IMR-90 (cell line): ENCODE measurements around the gene LRRC7. TPM values are rescaled to one million over a fixed set of nuclear protein-coding genes. Genes with fewer than 3 reads are reported as not detected.

ENCODE experiments used
- ATAC-seq: fragments of 200-7000 bp; cut with Tn5 transposase; 2 replicates; pipeline ENCODE4 v1.9.1; 2020; ENCODE audit warnings: low read depth, mild to moderate bottlenecking, moderate library complexity
- BruUV-seq: library from RNA; stranded (reverse); fragments of 400-500 nt; replicated peaks from 2 replicates; lab custom pipeline; 2021; lab: Mats Ljungman, UMichigan
- CTCF ChIA-PET: fragments of 300-600 bp; formaldehyde crosslinking; extraction: SDS; loops from one replicate; lab custom pipeline; 2021; ENCODE audit warnings: antibody characterized with exemption; lab: Yijun Ruan, JAX
- POLR2A ChIA-PET: fragments of 300-600 bp; sonication (Branson Sonifier 250); formaldehyde crosslinking; loops from one replicate; lab custom pipeline; 2022; ENCODE audit warnings: antibody characterized with exemption; ENCODE audit not compliant: unreplicated experiment; lab: Charles Lee
- DNase-seq: peaks from one replicate; pipeline ENCODE4 v3.0.0; 2013
- H2AFZ ChIP-seq: replicated peaks from 2 replicates; pipeline ENCODE3; 2013; ENCODE audit warnings: low read length, mild to moderate bottlenecking; ENCODE audit not compliant: poor library complexity
- H2AK5ac ChIP-seq: 2 replicates; pipeline ENCODE4 v1.6.1; 2013; ENCODE audit warnings: low read depth, low read length, inconsistent platforms
- H2AK9ac ChIP-seq: replicated peaks from 2 replicates; pipeline ENCODE3; 2013; ENCODE audit warnings: mild to moderate bottlenecking, low read depth, low read length, moderate library complexity; ENCODE audit not compliant: poor library complexity
- H2BK120ac ChIP-seq: 2 replicates; pipeline ENCODE4 v1.6.1; 2013; ENCODE audit warnings: low read depth, low read length, inconsistent platforms
- H2BK15ac ChIP-seq: 3 replicates; pipeline ENCODE4 v1.6.1; 2013; ENCODE audit warnings: low read depth, low read length, inconsistent platforms
- H2BK20ac ChIP-seq: 2 replicates; pipeline ENCODE4 v1.6.1; 2013; ENCODE audit warnings: low read depth, mild to moderate bottlenecking, inconsistent platforms, low read length, moderate library complexity
- H2BK5ac ChIP-seq: 2 replicates; pipeline ENCODE4 v1.6.1; 2013; ENCODE audit warnings: mild to moderate bottlenecking, low read depth, low read length, inconsistent platforms; ENCODE audit not compliant: poor library complexity, severe bottlenecking
- H3K14ac ChIP-seq: replicated peaks from 2 replicates; pipeline ENCODE4 v1.6.1; 2013; ENCODE audit warnings: low read depth, low read length, inconsistent platforms
- H3K18ac ChIP-seq: 2 replicates; pipeline ENCODE4 v1.6.1; 2013; ENCODE audit warnings: low read depth, low read length, control low read depth
- H3K23ac ChIP-seq: 2 replicates; pipeline ENCODE4 v1.6.1; 2013; ENCODE audit warnings: low read depth, low read length, inconsistent platforms
- H3K27ac ChIP-seq: 2 replicates; pipeline ENCODE4 v1.5.1; 2013; ENCODE audit warnings: mild to moderate bottlenecking, control low read depth, low read length; ENCODE audit not compliant: insufficient read depth
- H3K27me3 ChIP-seq: 2 replicates; pipeline ENCODE4 v1.6.1; 2013; ENCODE audit warnings: low read length; ENCODE audit not compliant: control insufficient read depth, insufficient read depth
- H3K36me3 ChIP-seq: 2 replicates; pipeline ENCODE4 v1.6.1; 2013; ENCODE audit warnings: low read length, mixed read lengths; ENCODE audit not compliant: control insufficient read depth, insufficient read depth
- H3K4ac ChIP-seq: 2 replicates; pipeline ENCODE4 v1.6.1; 2013; ENCODE audit warnings: low read depth, low read length, inconsistent platforms
- H3K4me1 ChIP-seq: 2 replicates; pipeline ENCODE4 v1.6.1; 2013; ENCODE audit warnings: low read length, mixed read lengths; ENCODE audit not compliant: control insufficient read depth, insufficient read depth
- H3K4me2 ChIP-seq: 2 replicates; pipeline ENCODE4 v1.6.1; 2013; ENCODE audit warnings: low read depth, mild to moderate bottlenecking, control low read depth, low read length, moderate library complexity
- H3K4me3 ChIP-seq: 2 replicates; pipeline ENCODE4 v1.5.1; 2013; ENCODE audit warnings: low read depth, mild to moderate bottlenecking, control low read depth, low read length, moderate library complexity; ENCODE audit not compliant: insufficient read depth
- H3K56ac ChIP-seq: 2 replicates; pipeline ENCODE4 v1.6.1; 2013; ENCODE audit warnings: low read length, inconsistent platforms; ENCODE audit not compliant: insufficient read depth; ENCODE audit errors: extremely low read depth
- H3K79me1 ChIP-seq, 2 experiments: 2 replicates each; pipeline ENCODE4 v1.6.1; 2013; ENCODE audit warnings: low read length in 2 of 2, inconsistent platforms in 1 of 2, low read depth in 1 of 2
- H3K9ac ChIP-seq: 2 replicates; pipeline ENCODE4 v1.6.1; 2013; ENCODE audit warnings: low read depth, low read length, control low read depth
- H3K9me1 ChIP-seq: 2 replicates; pipeline ENCODE4 v1.6.1; 2013; ENCODE audit warnings: low read length, inconsistent platforms; ENCODE audit not compliant: insufficient read depth
- H3K9me3 ChIP-seq: 2 replicates; pipeline ENCODE4 v1.6.1; 2013; ENCODE audit warnings: low read length; ENCODE audit not compliant: control insufficient read depth, insufficient read depth
- H4K20me1 ChIP-seq: 2 replicates; pipeline ENCODE4 v1.6.1; 2013; ENCODE audit warnings: low read length, inconsistent platforms; ENCODE audit not compliant: insufficient read depth
- H4K5ac ChIP-seq: 2 replicates; pipeline ENCODE4 v1.6.1; 2013; ENCODE audit warnings: mild to moderate bottlenecking, low read depth, low read length, control low read depth
- H4K8ac ChIP-seq, 2 experiments: 2 replicates each; pipeline ENCODE4 v1.6.1; 2013; ENCODE audit warnings: low read depth in 2 of 2, low read length in 2 of 2, control low read depth in 1 of 2, inconsistent platforms in 1 of 2
- H4K91ac ChIP-seq: 2 replicates; pipeline ENCODE4 v1.6.1; 2013; ENCODE audit warnings: low read depth, low read length, inconsistent platforms; ENCODE audit not compliant: insufficient read depth
- CEBPB ChIP-seq: IDR thresholded peaks from 2 replicates; pipeline ENCODE4 v1.6.1; 2012; ENCODE audit warnings: low read depth, low read length, improper control_type of control experiment
- CHD1 ChIP-seq: IDR thresholded peaks from 2 replicates; pipeline ENCODE4 v1.6.1; 2012; ENCODE audit warnings: low read depth, low read length, improper control_type of control experiment
- FOS ChIP-seq: fragments of 150-350 bp; IDR thresholded peaks from 2 replicates; pipeline ENCODE4 v1.6.1; 2016; ENCODE audit warnings: low read depth, low read length
- MAFK ChIP-seq: IDR thresholded peaks from 2 replicates; pipeline ENCODE4 v1.6.1; 2012; ENCODE audit warnings: low read depth, low read length, improper control_type of control experiment
- MAZ ChIP-seq: IDR thresholded peaks from 2 replicates; pipeline ENCODE4 v1.6.1; 2012; ENCODE audit warnings: low read depth, mild to moderate bottlenecking, low read length, improper control_type of control experiment, moderate library complexity, borderline replicate concordance
- MXI1 ChIP-seq: IDR thresholded peaks from 2 replicates; pipeline ENCODE4 v1.6.1; 2012; ENCODE audit warnings: low read depth, mild to moderate bottlenecking, low read length, moderate library complexity, borderline replicate concordance
- NFE2L2 ChIP-seq: fragments of 150-350 bp; IDR thresholded peaks from 2 replicates; pipeline ENCODE4 v1.6.1; 2016; ENCODE audit warnings: low read depth, mild to moderate bottlenecking, low read length
- POLR2A ChIP-seq: IDR thresholded peaks from 2 replicates; pipeline ENCODE4 v1.6.1; 2012; ENCODE audit warnings: mild to moderate bottlenecking, low read depth, low read length
- RAD21 ChIP-seq: IDR thresholded peaks from 2 replicates; pipeline ENCODE4 v1.6.1; 2012; ENCODE audit warnings: low read length, improper control_type of control experiment
- RCOR1 ChIP-seq: IDR thresholded peaks from 2 replicates; pipeline ENCODE4 v1.6.1; 2012; ENCODE audit warnings: mild to moderate bottlenecking, low read length, improper control_type of control experiment; ENCODE audit not compliant: insufficient replicate concordance
- RFX5 ChIP-seq: IDR thresholded peaks from 2 replicates; pipeline ENCODE4 v1.8.0; 2012; ENCODE audit warnings: low read depth, mild to moderate bottlenecking, low read length, moderate library complexity
- SMC3 ChIP-seq: fragments of 150-350 bp; IDR thresholded peaks from 2 replicates; pipeline ENCODE4 v1.6.1; 2016; ENCODE audit warnings: low read depth, mild to moderate bottlenecking, antibody characterized with exemption, low read length, moderate library complexity
- WGBS, 2 experiments: methylation state at CpG; one replicate each; pipeline versions ENCODE4 v1.1.5 to v1.1.7; 2013; ENCODE audit warnings: missing lambda C conversion rate in 2 of 2; ENCODE audit not compliant: insufficient read length in 1 of 2; ENCODE audit errors: extremely low coverage in 2 of 2; 5-methylcytosine and 5-hydroxymethylcytosine counted together
- dilution Hi-C: fragments of 300-500 bp; cut with HindIII; formaldehyde crosslinking; loops from one replicate; pipeline ENCODE4 v1.14.3; 2018; ENCODE audit warnings: low sequenced_read_pairs; ENCODE audit not compliant: unreplicated experiment
- in situ Hi-C: fragments of 300-500 bp; cut with MboI; formaldehyde crosslinking; loops from 3 replicates; pipeline ENCODE4 v1.14.3; 2019; ENCODE audit warnings: low sequenced_read_pairs, inconsistent platforms, mixed read lengths
- intact Hi-C: fragments of 100-400 bp; cut with micrococcal nuclease; formaldehyde crosslinking; loops from 2 replicates; pipeline ENCODE4 v1.10.0; 2022
- polyA plus RNA-seq, 3 experiments: library from polyadenylated mRNA; depleted of rRNA; stranded (reverse); fragments of >200 nt; gene quantifications; 2 replicates each; pipeline ENCODE4 v1.2.3, GENCODE V29; 2012; ENCODE audit warnings: low replicate concordance in 1 of 3
- total RNA-seq: library from RNA; depleted of rRNA; stranded (reverse); fragments of >200 nt; gene quantifications from 2 replicates; pipeline ENCODE4 v1.2.3, GENCODE V29; 2012
- TF ChIP-seq, protein P1 (sequence below): conservative IDR thresholded peaks from 2 replicates; pipeline ENCODE4 v1.5.1; 2012; ENCODE audit warnings: mild to moderate bottlenecking, low read depth, low read length, improper control_type of control experiment
- TF ChIP-seq, protein P2 (sequence below): fragments of 150-350 bp; IDR thresholded peaks from 2 replicates; pipeline ENCODE4 v1.6.1; 2016; ENCODE audit warnings: low read depth, mild to moderate bottlenecking, low read length, moderate library complexity, borderline replicate concordance
- TF ChIP-seq, protein P3 (sequence below): fragments of 150-350 bp; IDR thresholded peaks from 2 replicates; pipeline ENCODE4 v1.6.1; 2017; ENCODE audit warnings: mild to moderate bottlenecking, antibody characterized with exemption, low read length, low read depth

LRRC7 gene
- total and polyA plus RNA-seq, 2 of the 4 experiments (the other 2 are of a cell fraction): under 0.01 to 0.02 TPM

DNA sequence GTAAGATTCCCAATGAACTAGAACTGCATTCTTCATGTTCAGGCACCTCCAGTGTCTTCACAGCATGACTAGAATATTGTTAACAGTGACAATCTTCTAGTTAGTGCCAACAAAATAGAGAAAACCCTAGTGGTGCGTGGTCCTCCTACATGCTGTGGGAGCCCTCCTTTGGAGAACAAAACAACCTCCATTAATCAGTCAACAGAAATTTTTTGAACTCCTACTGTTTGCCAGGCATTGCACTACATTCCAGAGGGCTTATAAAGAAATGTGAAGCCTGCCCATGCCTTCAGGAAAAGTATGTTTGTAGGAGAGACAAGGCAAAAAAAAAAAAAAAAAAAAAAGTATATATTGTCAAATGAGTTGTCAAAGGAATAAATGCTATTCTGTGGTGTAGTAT is 385.0 kb downstream of the LRRC7 start:
- no peak overlapping the region for H4K8ac ChIP-seq
- TF ChIP-seq POLR2A (no peak), CHD1 (no peak), CEBPB (no peak), MAFK (no peak), RAD21 (no peak), RCOR1 (no peak), MAZ (no peak), SMC3 (no peak), FOS (no peak), MXI1 (no peak), RFX5 (no peak), NFE2L2 (no peak)
- TF ChIP-seq, protein P1, sequence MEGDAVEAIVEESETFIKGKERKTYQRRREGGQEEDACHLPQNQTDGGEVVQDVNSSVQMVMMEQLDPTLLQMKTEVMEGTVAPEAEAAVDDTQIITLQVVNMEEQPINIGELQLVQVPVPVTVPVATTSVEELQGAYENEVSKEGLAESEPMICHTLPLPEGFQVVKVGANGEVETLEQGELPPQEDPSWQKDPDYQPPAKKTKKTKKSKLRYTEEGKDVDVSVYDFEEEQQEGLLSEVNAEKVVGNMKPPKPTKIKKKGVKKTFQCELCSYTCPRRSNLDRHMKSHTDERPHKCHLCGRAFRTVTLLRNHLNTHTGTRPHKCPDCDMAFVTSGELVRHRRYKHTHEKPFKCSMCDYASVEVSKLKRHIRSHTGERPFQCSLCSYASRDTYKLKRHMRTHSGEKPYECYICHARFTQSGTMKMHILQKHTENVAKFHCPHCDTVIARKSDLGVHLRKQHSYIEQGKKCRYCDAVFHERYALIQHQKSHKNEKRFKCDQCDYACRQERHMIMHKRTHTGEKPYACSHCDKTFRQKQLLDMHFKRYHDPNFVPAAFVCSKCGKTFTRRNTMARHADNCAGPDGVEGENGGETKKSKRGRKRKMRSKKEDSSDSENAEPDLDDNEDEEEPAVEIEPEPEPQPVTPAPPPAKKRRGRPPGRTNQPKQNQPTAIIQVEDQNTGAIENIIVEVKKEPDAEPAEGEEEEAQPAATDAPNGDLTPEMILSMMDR: no peak
- TF ChIP-seq, protein P2, sequence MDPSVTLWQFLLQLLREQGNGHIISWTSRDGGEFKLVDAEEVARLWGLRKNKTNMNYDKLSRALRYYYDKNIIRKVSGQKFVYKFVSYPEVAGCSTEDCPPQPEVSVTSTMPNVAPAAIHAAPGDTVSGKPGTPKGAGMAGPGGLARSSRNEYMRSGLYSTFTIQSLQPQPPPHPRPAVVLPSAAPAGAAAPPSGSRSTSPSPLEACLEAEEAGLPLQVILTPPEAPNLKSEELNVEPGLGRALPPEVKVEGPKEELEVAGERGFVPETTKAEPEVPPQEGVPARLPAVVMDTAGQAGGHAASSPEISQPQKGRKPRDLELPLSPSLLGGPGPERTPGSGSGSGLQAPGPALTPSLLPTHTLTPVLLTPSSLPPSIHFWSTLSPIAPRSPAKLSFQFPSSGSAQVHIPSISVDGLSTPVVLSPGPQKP: no peak
- TF ChIP-seq, protein P3, sequence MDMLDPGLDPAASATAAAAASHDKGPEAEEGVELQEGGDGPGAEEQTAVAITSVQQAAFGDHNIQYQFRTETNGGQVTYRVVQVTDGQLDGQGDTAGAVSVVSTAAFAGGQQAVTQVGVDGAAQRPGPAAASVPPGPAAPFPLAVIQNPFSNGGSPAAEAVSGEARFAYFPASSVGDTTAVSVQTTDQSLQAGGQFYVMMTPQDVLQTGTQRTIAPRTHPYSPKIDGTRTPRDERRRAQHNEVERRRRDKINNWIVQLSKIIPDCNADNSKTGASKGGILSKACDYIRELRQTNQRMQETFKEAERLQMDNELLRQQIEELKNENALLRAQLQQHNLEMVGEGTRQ: no peak
- no peak overlapping the region for H3K4me2 ChIP-seq
- no peak overlapping the region for H2BK5ac ChIP-seq
- H2BK120ac ChIP-seq: no peak overlapping the region
- no peak overlapping the region for H3K14ac ChIP-seq
- H4K20me1 ChIP-seq: no peaks in the 10 kb centered on the region
- no peaks in the 10 kb centered on the region for H3K4me1 ChIP-seq
- H3K4me3 ChIP-seq: no peak overlapping the region
- H3K27ac ChIP-seq: no peak overlapping the region
- no peak overlapping the region for H2BK20ac ChIP-seq
- no peaks in the 10 kb centered on the region for H3K79me1 ChIP-seq
- H3K23ac ChIP-seq: no peak overlapping the region
- in situ Hi-C loops: no loop called here
- BruUV-seq: no TSS peak
- DNase-seq (no peak), ATAC-seq (no peak)
- no peaks in the 10 kb centered on the region for H3K36me3 ChIP-seq
- ChIA-PET POLR2A (no interaction called here), CTCF (no interaction called here)
- no peak overlapping the region for H4K5ac ChIP-seq
- no peaks in the 10 kb centered on the region for H3K9me3 ChIP-seq
- no peak overlapping the region for H3K9ac ChIP-seq
- no peak overlapping the region for H2AK5ac ChIP-seq
- H3K18ac ChIP-seq: no peak overlapping the region
- no peaks in the 10 kb centered on the region for H3K9me1 ChIP-seq
- H4K91ac ChIP-seq: no peak overlapping the region
- intact Hi-C loops: no loop called here
- no peak overlapping the region for H2AFZ ChIP-seq
- no peak overlapping the region for H3K4ac ChIP-seq
- WGBS, 2 experiments: no CpG with 5 or more reads among the region's 1 CpG
- H3K56ac ChIP-seq: no peak overlapping the region
- H2BK15ac ChIP-seq: no peak overlapping the region
- no peak overlapping the region for H2AK9ac ChIP-seq
- no peaks in the 10 kb centered on the region for H3K27me3 ChIP-seq
- dilution Hi-C loops: no loop called here
